GM12892 (cell line): ENCODE data around the gene DLK1.

Experiments
- POLR2A ChIP-seq: IDR thresholded peaks from 2 replicates; pipeline ENCODE4 v1.6.1; 2011; ENCODE audit warnings: low read depth, low read length, control low read depth
- POLR2AphosphoS5 ChIP-seq: IDR thresholded peaks from 2 replicates; pipeline ENCODE4 v1.6.1; 2011; ENCODE audit warnings: low read depth, low read length, control low read depth
- TAF1 ChIP-seq: IDR thresholded peaks from 2 replicates; pipeline ENCODE4 v1.6.1; 2011; ENCODE audit warnings: low read depth, mild to moderate bottlenecking, control low read depth, low read length, borderline replicate concordance

DNA sequence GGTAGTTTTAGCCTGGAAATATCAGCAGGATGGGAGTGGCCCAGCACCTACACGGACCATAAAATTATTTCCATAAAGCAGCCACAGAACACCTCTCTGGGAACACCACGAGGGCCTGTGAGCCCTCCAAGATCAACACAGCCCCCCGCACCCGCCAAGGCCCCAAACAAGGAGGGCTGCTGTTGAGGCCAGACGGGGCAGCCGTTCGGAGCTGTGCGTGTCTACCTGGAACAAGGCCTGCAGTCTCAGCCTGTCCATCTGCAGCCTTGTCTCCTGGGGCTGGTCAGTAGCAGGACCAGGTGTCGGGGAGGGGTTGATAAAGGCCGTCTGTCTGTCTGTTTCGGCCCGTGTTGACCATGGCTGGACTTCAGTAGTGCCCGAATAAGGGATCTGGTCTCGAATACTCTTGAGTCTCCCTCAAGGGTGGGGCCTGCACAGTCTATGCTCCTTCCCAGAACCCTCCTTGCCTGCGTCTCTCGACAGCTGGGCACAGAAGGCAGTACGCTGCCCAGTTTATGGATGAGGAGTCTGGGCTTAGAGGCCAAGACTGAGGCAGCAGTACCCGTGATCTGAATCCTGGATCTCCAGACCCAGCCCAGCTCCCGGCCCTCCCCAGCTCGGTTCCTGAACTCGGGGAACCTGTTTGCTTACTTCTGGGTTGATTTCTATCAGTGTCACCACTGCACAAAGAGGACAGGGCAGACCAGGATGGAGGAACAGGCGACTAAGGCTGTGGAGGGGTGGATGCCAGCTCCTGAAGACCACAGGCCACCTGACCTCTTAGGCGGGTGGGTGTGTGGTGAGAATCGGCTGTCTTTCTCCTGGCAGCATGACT lies 23.1 kb upstream of the DLK1 start:
- no peak for TF ChIP-seq POLR2AphosphoS5
- no peak for TF ChIP-seq POLR2A
- no peak for TF ChIP-seq TAF1
